ENCODE data around the gene JUN.

JUN gene

GRCh38 chr1:58815069-58815685 lies 31.3 kb upstream of the JUN start (continued):
- 0 out of 2 replicates have a peak, but pooled peaks have one; percentile 28 for TF ChIP-seq ZNF600 (tag by site-specific recombination; IDR thresholded peaks at IDR 0.05)
- TF ChIP-seq ZNF791 (tag by site-specific recombination; IDR thresholded peaks at IDR 0.05), result no peak
- 0 out of 2 replicates have a peak, but pooled peaks have one; percentile 83 for TF ChIP-seq HOXC10 (CRISPR knock-in tag; IDR thresholded peaks at IDR 0.05)
- TF ChIP-seq, protein P1, sequence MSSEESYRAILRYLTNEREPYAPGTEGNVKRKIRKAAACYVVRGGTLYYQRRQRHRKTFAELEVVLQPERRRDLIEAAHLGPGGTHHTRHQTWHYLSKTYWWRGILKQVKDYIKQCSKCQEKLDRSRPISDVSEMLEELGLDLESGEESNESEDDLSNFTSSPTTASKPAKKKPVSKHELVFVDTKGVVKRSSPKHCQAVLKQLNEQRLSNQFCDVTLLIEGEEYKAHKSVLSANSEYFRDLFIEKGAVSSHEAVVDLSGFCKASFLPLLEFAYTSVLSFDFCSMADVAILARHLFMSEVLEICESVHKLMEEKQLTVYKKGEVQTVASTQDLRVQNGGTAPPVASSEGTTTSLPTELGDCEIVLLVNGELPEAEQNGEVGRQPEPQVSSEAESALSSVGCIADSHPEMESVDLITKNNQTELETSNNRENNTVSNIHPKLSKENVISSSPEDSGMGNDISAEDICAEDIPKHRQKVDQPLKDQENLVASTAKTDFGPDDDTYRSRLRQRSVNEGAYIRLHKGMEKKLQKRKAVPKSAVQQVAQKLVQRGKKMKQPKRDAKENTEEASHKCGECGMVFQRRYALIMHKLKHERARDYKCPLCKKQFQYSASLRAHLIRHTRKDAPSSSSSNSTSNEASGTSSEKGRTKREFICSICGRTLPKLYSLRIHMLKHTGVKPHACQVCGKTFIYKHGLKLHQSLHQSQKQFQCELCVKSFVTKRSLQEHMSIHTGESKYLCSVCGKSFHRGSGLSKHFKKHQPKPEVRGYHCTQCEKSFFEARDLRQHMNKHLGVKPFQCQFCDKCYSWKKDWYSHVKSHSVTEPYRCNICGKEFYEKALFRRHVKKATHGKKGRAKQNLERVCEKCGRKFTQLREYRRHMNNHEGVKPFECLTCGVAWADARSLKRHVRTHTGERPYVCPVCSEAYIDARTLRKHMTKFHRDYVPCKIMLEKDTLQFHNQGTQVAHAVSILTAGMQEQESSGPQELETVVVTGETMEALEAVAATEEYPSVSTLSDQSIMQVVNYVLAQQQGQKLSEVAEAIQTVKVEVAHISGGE (tag by site-specific recombination; conservative IDR thresholded peaks at IDR 0.05; ENCODE audit: low read depth), result peak; percentile 15; the same call in 1 of the 2 replicates
- TF ChIP-seq ZNF837 (tag by site-specific recombination; IDR thresholded peaks at IDR 0.05), result no peak

DNA sequence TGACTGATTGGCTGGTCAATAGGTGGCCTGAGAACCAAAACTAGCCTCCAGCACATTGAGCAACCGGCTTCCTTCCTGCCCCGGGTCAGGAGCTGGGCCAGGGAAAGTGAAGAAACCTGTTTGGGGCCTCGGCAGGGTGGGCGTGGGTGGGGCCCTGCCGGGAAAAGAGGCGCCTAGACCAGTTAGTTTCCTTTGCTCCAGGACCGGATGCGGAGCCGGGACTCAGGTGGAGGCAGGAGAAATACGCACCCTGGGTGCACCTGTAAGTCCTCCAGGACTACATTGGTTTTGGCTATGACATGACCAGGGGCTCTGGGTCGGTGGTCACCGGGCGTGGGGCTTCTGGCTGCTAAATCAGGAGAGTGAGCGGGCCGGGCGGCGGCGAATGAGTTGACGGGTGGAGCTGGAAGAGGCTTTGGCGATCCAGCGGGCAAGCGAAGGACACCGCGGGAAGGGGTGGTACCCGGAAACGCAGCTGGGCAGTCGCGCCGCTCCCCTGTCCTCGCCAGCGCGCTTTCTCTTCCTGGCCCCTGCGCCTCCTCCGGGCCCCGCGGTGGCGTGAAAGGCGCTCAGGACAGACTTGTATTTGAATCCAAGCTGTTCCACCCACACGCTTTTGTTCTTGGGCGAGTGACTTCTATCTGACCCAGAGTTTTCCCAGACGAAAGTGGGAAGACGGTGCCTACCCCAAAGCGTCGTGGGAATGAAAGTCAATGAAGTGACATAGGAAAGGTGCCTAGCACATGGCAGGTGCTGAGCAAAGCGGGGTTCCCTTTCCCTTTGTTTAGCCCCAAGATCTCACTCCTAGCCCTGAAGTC lies 30.6 kb upstream of the JUN start:
- POLR2A ChIA-PET, result interaction anchor here (0.7 to 1.1 kb wide), 2 partner anchors 30 to 248 kb away, joined by 5 to 6 read pairs; partner anchors contain the start of gene JUN
- peak overlapping the region; percentile 82 for H3K27ac ChIP-seq (ENCODE audit: extremely low read depth, low read depth, low read length)

More for the DNA sequence above, 30.6 kb upstream of the JUN start:
- Histone ChIP-seq H3K4me3 (ENCODE audit: low read depth, low read length) (no peak overlapping the region), H3K36me3 (ENCODE audit: control insufficient read depth in 2 of 2, insufficient read depth in 1 of 2, low read length in 2 of 2) (no peaks in the 10 kb centered on the region), H3K9me3 (ENCODE audit: control insufficient read depth, insufficient read depth, low read depth, low read length) (no peaks in the 10 kb centered on the region), H3K4me1 (ENCODE audit: control insufficient read depth, insufficient read depth, low read length) (peaks cover 7% of the 10 kb centered on the region)
- no peak for TF ChIP-seq MZF1 (tag by site-specific recombination; IDR thresholded peaks at IDR 0.05; ENCODE audit: borderline replicate concordance)
- TF ChIP-seq ZNF274 (IDR thresholded peaks at IDR 0.05; ENCODE audit: low read length), result no peak
- TF ChIP-seq ZNF274 (tag by site-specific recombination; IDR thresholded peaks at IDR 0.05; ENCODE audit: borderline replicate concordance), result no peak
- no peak for TF ChIP-seq ZNF248 (tag by site-specific recombination; IDR thresholded peaks at IDR 0.05)
- no peak for TF ChIP-seq ZNF76 (tag by site-specific recombination; IDR thresholded peaks at IDR 0.05; ENCODE audit: borderline replicate concordance, low read depth)
- no peak for TF ChIP-seq SP2 (tag by site-specific recombination; IDR thresholded peaks at IDR 0.05)
- no peak for TF ChIP-seq FEZF1 (tag by site-specific recombination; IDR thresholded peaks at IDR 0.05)
- TF ChIP-seq ZNF140 (tag by site-specific recombination; IDR thresholded peaks at IDR 0.05), result no peak
- no peak for TF ChIP-seq ZNF548 (tag by site-specific recombination; IDR thresholded peaks at IDR 0.05)
- TF ChIP-seq, protein P2, sequence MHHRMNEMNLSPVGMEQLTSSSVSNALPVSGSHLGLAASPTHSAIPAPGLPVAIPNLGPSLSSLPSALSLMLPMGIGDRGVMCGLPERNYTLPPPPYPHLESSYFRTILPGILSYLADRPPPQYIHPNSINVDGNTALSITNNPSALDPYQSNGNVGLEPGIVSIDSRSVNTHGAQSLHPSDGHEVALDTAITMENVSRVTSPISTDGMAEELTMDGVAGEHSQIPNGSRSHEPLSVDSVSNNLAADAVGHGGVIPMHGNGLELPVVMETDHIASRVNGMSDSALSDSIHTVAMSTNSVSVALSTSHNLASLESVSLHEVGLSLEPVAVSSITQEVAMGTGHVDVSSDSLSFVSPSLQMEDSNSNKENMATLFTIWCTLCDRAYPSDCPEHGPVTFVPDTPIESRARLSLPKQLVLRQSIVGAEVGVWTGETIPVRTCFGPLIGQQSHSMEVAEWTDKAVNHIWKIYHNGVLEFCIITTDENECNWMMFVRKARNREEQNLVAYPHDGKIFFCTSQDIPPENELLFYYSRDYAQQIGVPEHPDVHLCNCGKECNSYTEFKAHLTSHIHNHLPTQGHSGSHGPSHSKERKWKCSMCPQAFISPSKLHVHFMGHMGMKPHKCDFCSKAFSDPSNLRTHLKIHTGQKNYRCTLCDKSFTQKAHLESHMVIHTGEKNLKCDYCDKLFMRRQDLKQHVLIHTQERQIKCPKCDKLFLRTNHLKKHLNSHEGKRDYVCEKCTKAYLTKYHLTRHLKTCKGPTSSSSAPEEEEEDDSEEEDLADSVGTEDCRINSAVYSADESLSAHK (tag by site-specific recombination; IDR thresholded peaks at IDR 0.05), result no peak
- TF ChIP-seq TCF7L2 (IDR thresholded peaks at IDR 0.05; ENCODE audit: borderline replicate concordance, low read depth, low read length), result no peak
- no peak for TF ChIP-seq SP3 (tag by site-specific recombination; IDR thresholded peaks at IDR 0.05)
- TF ChIP-seq, protein P3, sequence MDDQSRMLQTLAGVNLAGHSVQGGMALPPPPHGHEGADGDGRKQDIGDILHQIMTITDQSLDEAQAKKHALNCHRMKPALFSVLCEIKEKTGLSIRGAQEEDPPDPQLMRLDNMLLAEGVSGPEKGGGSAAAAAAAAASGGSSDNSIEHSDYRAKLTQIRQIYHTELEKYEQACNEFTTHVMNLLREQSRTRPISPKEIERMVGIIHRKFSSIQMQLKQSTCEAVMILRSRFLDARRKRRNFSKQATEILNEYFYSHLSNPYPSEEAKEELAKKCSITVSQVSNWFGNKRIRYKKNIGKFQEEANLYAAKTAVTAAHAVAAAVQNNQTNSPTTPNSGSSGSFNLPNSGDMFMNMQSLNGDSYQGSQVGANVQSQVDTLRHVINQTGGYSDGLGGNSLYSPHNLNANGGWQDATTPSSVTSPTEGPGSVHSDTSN (CRISPR knock-in tag; IDR thresholded peaks at IDR 0.05), result no peak
- TF ChIP-seq HOXD13 (CRISPR knock-in tag; IDR thresholded peaks at IDR 0.05; ENCODE audit: borderline replicate concordance), result no peak
- TF ChIP-seq, protein P4, sequence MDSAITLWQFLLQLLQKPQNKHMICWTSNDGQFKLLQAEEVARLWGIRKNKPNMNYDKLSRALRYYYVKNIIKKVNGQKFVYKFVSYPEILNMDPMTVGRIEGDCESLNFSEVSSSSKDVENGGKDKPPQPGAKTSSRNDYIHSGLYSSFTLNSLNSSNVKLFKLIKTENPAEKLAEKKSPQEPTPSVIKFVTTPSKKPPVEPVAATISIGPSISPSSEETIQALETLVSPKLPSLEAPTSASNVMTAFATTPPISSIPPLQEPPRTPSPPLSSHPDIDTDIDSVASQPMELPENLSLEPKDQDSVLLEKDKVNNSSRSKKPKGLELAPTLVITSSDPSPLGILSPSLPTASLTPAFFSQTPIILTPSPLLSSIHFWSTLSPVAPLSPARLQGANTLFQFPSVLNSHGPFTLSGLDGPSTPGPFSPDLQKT (IDR thresholded peaks at IDR 0.05; ENCODE audit: borderline replicate concordance, low read depth, low read length), result no peak
- TF ChIP-seq YY2 (tag by site-specific recombination; IDR thresholded peaks at IDR 0.05), result no peak
- TF ChIP-seq ZNF202 (tag by site-specific recombination; IDR thresholded peaks at IDR 0.05; ENCODE audit: borderline replicate concordance), result no peak
- TF ChIP-seq ZNF292 (tag by site-specific recombination; IDR thresholded peaks at IDR 0.05; ENCODE audit: borderline replicate concordance, low read depth), result no peak
- CTCF ChIA-PET, result interaction anchor here (1.3 kb wide), 1 partner anchor 36 kb away, joined by 3 read pairs; no protein-coding TSS in a partner anchor
